Epithelial cell of esophagus (primary cell): ENCODE measurements around the gene MAFF.

Experiments used
- DNase-seq: peaks from one replicate; pipeline ENCODE4 v3.0.0; 2010; ENCODE audit warnings: low read depth
- H3K4me3 ChIP-seq: 2 replicates; pipeline ENCODE4 v1.5.1; 2011; ENCODE audit warnings: mild to moderate bottlenecking, low read length, control low read depth
- TF ChIP-seq, protein P1 (sequence below): IDR thresholded peaks from 2 replicates; pipeline ENCODE4 v1.5.1; 2011; ENCODE audit warnings: low read depth, mild to moderate bottlenecking, low read length, control low read depth, inconsistent platforms; ENCODE audit not compliant: insufficient read depth; ENCODE audit errors: missing control alignments

MAFF gene

DNA sequence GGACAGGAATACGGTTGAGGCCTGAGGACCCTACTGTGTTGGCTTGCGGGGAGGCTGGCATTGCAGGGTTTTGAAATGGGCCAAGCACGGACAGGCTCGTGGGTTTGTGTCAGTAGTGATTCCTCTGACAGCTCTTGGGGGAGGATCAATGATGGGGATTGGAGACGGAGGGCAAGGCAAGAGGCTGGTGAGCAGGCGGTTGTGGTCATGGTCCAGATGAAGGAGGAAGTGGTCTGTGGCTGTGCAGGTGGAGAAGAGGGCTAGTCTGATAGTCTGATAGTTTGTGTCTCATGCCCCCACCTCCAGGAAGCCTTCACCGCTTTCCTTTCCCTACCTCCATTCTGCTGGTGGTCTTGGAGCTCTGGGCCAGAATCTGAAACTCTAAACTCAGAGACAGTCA lies 3.0 kb downstream of the MAFF start:
- no peak for DNase-seq
- no peak overlapping the region for H3K4me3 ChIP-seq
- TF ChIP-seq, protein P1, sequence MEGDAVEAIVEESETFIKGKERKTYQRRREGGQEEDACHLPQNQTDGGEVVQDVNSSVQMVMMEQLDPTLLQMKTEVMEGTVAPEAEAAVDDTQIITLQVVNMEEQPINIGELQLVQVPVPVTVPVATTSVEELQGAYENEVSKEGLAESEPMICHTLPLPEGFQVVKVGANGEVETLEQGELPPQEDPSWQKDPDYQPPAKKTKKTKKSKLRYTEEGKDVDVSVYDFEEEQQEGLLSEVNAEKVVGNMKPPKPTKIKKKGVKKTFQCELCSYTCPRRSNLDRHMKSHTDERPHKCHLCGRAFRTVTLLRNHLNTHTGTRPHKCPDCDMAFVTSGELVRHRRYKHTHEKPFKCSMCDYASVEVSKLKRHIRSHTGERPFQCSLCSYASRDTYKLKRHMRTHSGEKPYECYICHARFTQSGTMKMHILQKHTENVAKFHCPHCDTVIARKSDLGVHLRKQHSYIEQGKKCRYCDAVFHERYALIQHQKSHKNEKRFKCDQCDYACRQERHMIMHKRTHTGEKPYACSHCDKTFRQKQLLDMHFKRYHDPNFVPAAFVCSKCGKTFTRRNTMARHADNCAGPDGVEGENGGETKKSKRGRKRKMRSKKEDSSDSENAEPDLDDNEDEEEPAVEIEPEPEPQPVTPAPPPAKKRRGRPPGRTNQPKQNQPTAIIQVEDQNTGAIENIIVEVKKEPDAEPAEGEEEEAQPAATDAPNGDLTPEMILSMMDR: no peak

DNA sequence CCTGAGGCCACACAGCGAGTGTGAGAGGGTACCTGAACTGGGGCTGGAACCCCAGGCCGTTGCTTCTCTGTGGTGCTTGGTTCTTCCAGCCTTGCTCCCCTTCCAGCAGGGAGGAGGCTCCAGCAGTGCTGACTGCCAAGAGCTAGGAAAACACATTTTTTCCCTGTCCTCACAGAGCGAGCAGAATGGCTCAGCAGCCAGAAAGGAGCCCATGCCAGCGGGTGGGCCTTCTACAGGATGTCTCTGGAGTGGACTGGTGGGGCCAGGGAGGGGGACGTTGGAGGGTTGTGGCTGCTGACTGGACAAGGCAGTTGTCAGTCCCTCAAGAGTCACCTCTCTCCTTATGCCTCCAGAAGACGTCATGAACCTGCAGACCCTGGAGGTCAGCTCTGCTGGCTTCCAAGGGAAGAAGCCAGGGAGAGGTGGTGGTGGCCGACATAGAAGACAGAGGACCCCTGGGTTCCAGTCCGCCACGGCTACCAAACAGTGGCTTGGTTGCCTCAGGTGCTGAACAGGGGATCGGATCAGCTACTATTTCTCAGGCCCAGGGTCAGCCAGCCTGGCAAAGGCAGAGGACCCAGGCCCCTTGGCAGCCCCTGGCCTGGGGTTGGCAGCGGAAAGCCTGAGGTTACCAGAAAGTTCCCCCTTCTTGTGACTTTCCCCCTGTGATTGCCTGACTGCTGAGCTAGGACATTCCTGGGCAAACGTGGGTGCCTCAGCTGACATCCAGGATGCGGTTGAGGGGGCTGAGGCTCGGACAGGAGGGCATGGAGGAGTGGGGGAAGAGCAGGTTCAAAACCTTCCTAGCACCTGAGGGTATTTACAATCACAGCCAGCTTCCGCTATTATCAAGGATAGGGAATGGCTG lies 3.7 kb downstream of the MAFF start:
- TF ChIP-seq, protein P1: no peak
- DNase-seq: no peak
- H3K4me3 ChIP-seq: no peak overlapping the region

DNA sequence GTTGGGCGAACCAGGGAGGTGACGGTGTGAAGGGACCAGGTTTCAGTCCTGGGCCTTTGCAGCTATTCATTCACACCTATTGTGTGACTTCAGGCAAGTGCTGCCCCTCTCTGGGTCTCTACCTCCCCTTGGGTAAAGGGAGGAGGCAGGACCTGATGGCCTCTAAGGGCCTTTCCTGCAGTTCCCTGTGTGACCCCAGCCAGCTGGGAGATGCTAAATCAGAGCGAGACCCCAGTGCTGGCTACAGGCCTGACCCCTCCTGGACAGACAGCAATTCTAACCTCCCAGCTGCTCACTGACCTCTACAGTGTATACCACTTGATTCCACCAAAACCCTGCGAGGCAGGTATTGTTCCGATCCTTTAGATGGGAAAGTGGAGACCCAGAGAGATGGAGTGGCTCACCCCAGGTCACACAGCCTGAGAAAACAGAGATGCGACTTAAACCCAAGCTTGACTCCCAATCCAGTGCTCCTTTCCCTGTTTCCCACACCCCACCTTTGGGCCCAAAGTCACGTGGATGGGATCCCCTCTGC lies 6.2 kb downstream of the MAFF start:
- DNase-seq: no peak
- H3K4me3 ChIP-seq: no peak overlapping the region
- TF ChIP-seq, protein P1: no peak

DNA sequence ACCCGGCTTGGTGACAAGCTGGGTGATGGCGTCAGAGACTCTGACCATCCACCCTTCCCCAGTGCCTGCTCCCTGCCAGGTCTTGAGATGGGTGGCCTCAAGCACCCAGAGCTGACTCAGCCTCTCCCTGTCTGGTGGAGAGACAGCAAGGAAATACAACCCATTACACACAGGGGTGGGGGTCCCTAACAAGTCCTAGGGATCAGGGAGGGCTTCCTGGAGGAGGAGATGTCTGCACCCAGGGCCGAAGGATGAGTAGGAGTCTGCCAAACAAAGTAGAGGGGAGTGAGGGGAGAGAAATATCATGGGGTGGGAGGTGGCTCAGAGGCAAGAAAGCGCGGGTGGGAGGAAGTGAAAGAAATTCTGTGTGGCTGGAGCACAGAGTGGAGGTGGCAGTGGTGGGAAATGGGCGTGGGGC lies 6.8 kb downstream of the MAFF start:
- no peak for DNase-seq
- TF ChIP-seq, protein P1: no peak
- H3K4me3 ChIP-seq: no peak overlapping the region

DNA sequence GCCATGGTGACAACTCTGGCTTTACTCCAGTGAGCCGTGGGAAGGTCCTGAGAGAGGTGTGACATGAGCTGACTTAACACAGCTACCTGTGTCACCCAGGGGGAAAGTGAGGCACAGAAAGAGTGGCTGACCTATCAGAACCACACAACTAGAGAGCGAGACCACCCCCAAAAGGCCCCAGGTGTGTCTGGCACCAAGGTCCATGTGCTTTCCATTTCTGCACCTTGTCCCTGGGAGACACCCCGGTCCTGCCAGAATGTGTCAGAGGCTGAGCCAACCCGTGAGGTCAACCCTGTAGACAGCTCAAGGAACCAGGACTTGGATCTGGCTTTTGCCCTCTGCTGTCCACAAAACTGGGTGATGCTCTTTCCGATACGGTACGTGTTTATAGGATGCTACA lies 9.8 kb downstream of the MAFF start:
- no peak for DNase-seq
- no peak overlapping the region for H3K4me3 ChIP-seq
- TF ChIP-seq, protein P1: no peak

DNA sequence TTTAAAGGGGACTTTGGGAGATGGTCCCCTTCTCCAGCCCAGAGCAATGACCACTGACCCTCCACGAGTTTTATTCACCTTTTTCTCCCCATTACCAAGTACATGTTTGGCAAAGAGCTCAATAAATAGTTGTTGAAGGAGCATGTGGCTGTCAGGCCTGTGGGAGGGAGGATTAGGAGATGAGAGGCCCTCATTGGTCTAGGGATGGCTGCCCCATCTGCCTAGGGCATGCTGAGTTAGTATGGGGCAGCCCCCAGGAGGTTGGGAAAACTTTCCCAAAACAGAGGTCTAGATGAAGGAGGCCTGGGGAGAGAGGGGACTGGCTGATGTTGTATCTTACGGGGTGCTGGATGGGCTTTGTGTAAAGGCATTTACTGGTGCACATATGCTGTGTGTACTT lies 10.6 kb downstream of the MAFF start:
- no peak overlapping the region for H3K4me3 ChIP-seq
- TF ChIP-seq, protein P1: no peak
- DNase-seq: no peak
